Non-pigmented ciliary epithelial cell (primary cell): ENCODE results near the gene FMN1.
"Not testable (repeated sequence)": the region's sequence is repeated elsewhere in the genome, so short reads cannot be mapped to it uniquely, and the experiment has no call there.

ENCODE experiments used
- DNase-seq: peaks from one replicate; pipeline ENCODE4 v3.0.0-alpha.2; 2010; ENCODE audit warnings: low read depth

FMN1 gene

DNA sequence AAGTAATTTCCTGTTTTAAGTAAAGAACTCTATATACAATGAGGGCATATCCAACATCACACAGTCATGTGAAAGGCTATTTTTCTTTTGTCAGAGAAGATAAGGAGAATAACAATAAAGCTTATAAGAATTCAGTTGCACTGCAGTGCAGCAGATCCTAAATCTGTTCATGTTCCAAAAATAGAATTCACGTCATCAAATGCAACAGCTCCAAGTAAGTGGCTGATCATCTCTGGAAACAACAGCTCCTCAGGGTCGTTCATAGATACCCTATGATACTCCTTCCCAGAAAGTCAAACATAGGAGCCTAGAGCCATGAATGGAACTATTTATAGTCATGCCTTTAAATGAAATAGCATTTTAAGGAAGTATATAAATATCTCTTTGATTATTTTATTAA, 100.2 kb downstream of the FMN1 start:
- DNase-seq = no peak

- DNase-seq = no peak
These were observed 101.3 kb downstream of the FMN1 start for GRCh38 chr15:33093222-33093621.

- no peak for DNase-seq
These were observed 102.4 kb downstream of the FMN1 start for GRCh38 chr15:33091983-33092693.

GRCh38 chr15:33089878-33090757, 104.4 kb downstream of the FMN1 start:
- DNase-seq = peak; percentile 52

GRCh38 chr15:33089165-33089877, 105.2 kb downstream of the FMN1 start:
- no peak for DNase-seq

- peak; percentile 41 for DNase-seq
These were observed 107.9 kb downstream of the FMN1 start for GRCh38 chr15:33086500-33087121.

- no peak for DNase-seq
These were observed 109.9 kb downstream of the FMN1 start for GRCh38 chr15:33084661-33085060.

DNA sequence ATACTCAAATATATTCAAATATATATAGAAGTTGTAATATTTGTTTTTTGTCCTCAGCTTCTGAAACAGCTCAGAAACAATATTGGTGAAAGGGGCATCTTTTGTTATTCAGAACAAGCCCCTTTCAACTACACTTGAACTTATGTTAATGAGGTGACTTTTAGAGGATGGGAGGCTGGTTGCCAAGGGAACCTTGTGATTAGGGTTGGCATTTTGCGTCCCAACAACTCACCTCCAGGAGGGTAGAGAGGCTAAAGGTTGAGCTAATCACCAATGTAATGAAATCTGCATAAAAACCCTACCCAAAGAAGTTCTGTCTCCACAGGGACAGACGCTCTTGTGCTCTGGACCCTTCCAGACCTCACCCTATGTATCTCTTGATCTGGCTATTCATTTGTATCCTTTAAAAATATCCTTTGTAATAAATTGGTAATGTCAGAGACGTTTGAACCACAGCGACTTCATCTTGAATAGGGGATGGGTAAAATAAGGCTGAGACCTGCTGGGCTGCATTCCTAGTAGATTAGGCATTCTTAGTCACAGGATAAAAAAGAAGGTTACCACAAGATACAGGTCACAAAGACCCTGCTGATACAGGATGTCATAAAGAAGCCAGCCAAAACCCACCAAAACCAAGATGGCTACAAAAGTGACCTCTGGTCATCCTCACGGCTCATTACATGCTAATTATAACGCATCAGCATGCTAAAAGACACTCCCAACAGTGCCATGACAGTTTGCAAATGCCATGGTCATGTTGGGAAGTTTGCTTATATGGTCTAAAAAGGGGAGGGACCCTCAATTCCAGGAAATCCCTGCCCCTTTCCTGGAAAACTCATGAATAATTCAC, 111.1 kb downstream of the FMN1 start:
- DNase-seq = no peak

DNA sequence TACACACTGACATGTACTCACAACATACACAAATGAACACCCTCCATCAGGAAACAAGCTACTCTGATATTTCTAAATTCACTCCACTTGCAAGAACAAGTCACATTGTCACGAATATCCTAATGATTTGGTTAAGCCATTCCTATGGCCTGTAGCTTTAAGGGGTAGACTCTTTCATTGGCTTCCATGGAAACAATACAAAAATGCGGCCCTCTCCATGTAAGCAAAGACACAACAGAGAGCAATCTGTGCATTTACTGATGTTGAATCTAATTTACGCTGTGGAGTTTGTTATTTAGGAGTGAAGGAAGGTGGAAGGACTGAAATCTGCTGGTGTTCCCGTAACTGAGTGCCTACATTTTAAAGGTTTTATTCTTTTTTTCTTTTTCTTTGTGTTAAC, 114.5 kb downstream of the FMN1 start:
- no peak for DNase-seq

GRCh38 chr15:33078607-33079006, 115.9 kb downstream of the FMN1 start:
- DNase-seq = no peak

DNA sequence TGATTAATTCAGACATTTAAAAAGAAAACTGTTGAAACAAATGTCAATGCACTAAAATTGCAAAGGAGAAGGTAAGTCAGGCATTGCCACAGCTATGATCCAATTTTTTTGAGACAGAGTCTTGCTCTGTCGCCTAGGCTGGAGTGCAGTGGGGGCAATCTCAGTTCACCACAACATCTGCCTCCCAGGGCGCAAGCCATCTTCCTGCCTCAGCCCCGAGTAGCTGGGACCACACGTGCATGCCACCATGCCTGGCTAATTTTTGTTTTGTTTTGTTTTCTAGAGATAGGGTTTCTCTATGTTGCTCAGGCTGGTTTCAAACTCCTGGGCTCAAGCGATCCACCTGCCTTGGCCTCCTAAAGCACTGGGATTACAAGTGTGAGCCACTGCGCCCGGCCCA, 117.6 kb downstream of the FMN1 start:
- DNase-seq = no peak

DNA sequence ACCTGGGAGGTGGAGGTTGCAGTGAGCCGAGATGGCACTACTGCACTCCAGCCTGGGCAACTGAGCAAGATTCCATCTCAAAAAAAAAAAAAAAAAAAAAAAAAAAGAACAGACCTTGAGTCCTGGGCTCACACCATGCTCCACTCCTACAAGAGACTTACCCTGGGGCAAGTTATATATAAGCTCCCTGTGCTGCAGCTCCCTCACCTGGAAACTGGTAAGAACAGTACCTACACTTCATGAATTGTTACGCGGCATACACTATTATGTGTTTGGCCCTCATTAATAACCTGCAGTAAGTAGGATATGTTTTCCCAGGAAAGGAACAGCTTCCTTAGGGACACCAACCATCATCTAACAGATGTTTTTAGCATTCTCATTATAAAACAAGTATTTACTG, 119.6 kb downstream of the FMN1 start:
- no peak for DNase-seq

DNA sequence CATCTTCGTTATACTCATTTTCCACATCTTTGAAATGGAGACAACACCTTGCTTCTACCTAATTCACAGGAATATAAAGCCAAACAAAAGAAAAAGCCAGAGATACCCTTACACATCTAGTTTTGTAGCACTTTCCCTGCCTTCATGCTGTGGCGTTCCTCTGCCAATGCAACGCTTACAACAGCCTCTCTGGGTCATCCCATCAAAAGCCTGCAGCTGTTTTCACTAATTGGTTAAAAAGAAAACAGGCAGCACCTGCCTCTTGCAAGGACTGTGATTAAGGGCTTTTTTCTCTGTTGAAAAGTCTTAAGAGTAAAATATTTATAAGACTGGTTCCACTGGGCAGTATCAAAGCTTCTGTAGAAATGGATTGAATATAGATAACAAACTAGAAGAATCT, 120.3 kb downstream of the FMN1 start:
- no peak for DNase-seq

- DNase-seq = no peak
These were observed 123.1 kb downstream of the FMN1 start for GRCh38 chr15:33071451-33071850.

DNA sequence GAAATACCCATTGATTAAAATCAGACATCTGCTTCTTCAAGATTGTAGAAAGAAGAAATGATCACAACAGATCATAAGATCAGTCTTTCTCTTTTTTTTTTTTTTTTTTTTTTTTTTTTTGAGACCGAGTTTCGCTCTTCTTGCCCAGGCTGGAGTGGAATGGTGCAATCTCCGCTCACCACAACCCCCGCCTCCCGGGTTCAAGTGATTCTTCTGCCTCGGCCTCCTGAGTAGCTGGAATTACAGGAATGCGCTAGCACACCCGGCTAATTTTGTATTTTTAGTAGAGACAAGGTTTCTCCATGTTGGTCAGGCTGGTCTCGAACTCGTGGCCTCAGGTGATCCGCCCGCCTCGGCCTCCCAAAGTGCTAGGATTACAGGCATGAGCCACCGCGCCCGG, 124.6 kb downstream of the FMN1 start:
- DNase-seq = not testable (repeated sequence)

DNA sequence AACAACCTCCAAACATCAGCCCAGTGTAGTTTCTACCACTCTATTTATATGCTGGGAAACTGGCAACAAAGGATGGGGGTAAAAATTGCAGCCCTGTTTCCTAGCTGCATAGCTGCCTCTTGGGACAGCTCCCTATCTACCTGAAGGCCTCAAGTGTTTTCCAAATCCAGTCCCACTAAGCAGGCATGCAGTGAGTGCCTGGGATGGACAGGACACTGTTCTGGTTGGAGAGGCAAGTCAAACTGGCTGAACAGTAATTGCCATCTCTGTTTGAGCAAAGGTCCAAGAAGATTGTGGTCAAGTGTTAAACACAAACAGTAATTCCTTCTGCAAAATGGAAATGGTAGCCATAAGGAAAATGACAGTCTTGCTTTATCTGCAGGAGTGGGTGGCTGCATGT, 125.4 kb downstream of the FMN1 start:
- no peak for DNase-seq

GRCh38 chr15:33068511-33068990, 126.0 kb downstream of the FMN1 start:
- no peak for DNase-seq

- DNase-seq = no peak
These were observed 126.5 kb downstream of the FMN1 start for GRCh38 chr15:33068007-33068481.

DNA sequence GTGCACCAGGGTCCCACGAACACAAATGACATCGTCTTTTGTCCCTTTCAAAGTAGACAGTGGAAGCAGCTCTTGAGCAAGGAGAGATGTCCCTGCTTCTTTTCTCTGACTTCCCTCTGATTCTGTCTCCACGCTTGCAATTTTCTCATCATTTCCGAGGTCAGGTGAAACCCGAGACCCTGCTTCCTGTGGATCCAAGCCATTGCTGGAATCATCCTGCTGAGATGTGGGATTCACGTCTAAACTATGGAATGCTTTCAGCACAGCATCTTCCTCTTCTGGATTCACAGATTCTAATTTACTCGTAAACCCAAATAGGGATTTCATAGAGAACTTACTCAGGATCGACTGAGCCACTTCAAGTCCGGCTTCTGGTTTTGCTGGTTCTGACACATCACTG, 127.1 kb downstream of the FMN1 start:
- peak; percentile 42 for DNase-seq

DNA sequence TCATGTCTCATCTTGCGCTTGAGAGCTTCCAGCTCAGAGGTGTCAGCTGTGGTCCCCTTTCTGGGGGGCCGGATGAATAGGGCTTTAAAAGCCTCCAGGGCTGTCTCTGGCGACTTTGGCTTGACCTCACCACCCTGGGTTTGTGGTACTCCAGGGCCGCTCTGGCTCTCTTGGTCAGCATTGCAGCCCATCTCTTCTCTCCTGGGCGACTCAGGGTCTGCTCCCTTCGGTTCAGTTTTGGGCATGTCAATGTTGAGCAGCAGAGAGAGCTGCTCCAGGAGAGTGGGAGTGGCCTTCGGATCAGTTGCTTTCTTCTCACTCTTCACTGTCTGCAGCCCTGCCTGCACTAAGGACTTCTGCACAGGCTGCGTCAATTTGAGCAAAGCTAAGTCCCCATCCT, 127.9 kb downstream of the FMN1 start:
- DNase-seq = no peak

DNA sequence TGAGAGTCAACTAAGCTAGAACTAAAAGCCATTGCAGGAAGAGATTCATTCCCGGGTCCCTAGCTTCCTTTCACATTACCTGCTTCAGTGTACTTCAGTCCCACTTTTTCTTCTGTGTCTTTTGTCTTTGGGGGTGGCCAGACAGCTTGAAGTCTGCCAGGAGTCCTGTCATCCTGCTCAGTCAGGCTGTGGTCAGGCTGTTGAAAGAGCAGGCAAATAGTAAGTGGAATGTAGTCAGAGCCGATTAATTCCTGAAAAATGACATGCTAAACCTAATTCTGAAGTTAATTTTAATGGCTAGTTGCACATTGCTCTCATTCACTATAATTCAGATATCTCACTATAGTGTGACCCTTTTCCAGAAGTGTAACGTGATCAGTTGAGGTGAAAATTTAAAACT, 129.6 kb downstream of the FMN1 start:
- no peak for DNase-seq
